Panc1 (cell line): ENCODE measurements around the gene STRA6. TPM values are rescaled to one million over a fixed set of nuclear protein-coding genes. Genes with fewer than 3 reads are reported as not detected.

Experiments used
- ATAC-seq: fragments of 200-7000 bp; cut with Tn5 transposase; 2 replicates; pipeline ENCODE4 v1.9.1; 2020; ENCODE audit warnings: mild to moderate bottlenecking, moderate library complexity
- BruUV-seq: library from RNA; stranded (reverse); fragments of 400-500 nt; replicated peaks from 2 replicates; lab custom pipeline; 2021; lab: Mats Ljungman, UMichigan
- CTCF ChIA-PET: fragments of 300-600 bp; sonication (Branson Sonifier 250); formaldehyde crosslinking; loops from one replicate; lab custom pipeline; 2022; ENCODE audit warnings: antibody characterized with exemption; lab: Charles Lee
- POLR2A ChIA-PET: fragments of 300-600 bp; sonication (Branson Sonifier 250); formaldehyde crosslinking; loops from one replicate; lab custom pipeline; 2022; ENCODE audit warnings: antibody characterized with exemption; lab: Charles Lee
- DNase-seq: peaks from one replicate; pipeline ENCODE4 v3.0.0-alpha.2; 2010; ENCODE audit warnings: low read depth, low spot score
- H3K27ac ChIP-seq: 2 replicates; pipeline ENCODE4 v1.5.1; 2011; ENCODE audit warnings: mild to moderate bottlenecking, low read length, inconsistent platforms
- H3K27me3 ChIP-seq: fragments of 200-500 bp; sonication (Bioruptor generic); 2 replicates; pipeline ENCODE4 v1.6.0; 2014; ENCODE audit warnings: low read length, inconsistent platforms; ENCODE audit not compliant: control insufficient read depth, insufficient read depth
- H3K36me3 ChIP-seq: fragments of 200-500 bp; sonication (Bioruptor generic); 2 replicates; pipeline ENCODE4 v1.5.1; 2014; ENCODE audit warnings: inconsistent platforms, mild to moderate bottlenecking, low read length, moderate library complexity; ENCODE audit not compliant: control insufficient read depth, insufficient read depth
- H3K4me1 ChIP-seq: 2 replicates; pipeline ENCODE4 v1.5.1; 2011; ENCODE audit warnings: inconsistent platforms, mild to moderate bottlenecking, low read length, moderate library complexity; ENCODE audit not compliant: control insufficient read depth, insufficient read depth
- H3K4me3 ChIP-seq, 2 experiments: 2 replicates each; pipeline ENCODE4 v1.5.1; 2011 to 2012; ENCODE audit warnings: low read depth in 2 of 2, low read length in 2 of 2, mild to moderate bottlenecking in 2 of 2, inconsistent platforms in 1 of 2, moderate library complexity in 1 of 2
- H3K9me3 ChIP-seq: fragments of 200-500 bp; sonication (Bioruptor generic); 2 replicates; pipeline ENCODE4 v1.5.1; 2014; ENCODE audit warnings: low read depth, mild to moderate bottlenecking, inconsistent platforms, low read length, moderate library complexity; ENCODE audit not compliant: control insufficient read depth, insufficient read depth
- POLR2AphosphoS5 ChIP-seq: IDR thresholded peaks from 2 replicates; pipeline ENCODE4 v1.6.1; 2012; ENCODE audit warnings: mild to moderate bottlenecking, low read depth, low read length, moderate library complexity
- SIN3A ChIP-seq: IDR thresholded peaks from 2 replicates; pipeline ENCODE4 v1.6.1; 2012; ENCODE audit warnings: low read depth, mild to moderate bottlenecking, low read length, moderate library complexity, borderline replicate concordance; ENCODE audit not compliant: insufficient read depth
- TCF7L2 ChIP-seq: IDR thresholded peaks from 2 replicates; pipeline ENCODE4 v1.6.1; 2011; ENCODE audit warnings: mild to moderate bottlenecking, low read depth, low read length, inconsistent platforms
- in situ Hi-C: cut with HindIII; loops from 2 replicates; pipeline ENCODE4 v1.10.0; 2016; ENCODE audit warnings: low sequenced_read_pairs, low pct_unique_long_range_greater_than_20kb
- intact Hi-C: fragments of 100-400 bp; cut with micrococcal nuclease; formaldehyde crosslinking; loops from one replicate; pipeline ENCODE4 v1.10.0; 2022; ENCODE audit not compliant: unreplicated experiment
- total RNA-seq: library from RNA; stranded (reverse); gene quantifications from one replicate; pipeline ENCODE4 v1.2.1, GENCODE V29; 2021; ENCODE audit not compliant: unreplicated experiment
- TF ChIP-seq, protein P1 (sequence below), 2 experiments: IDR thresholded peaks; 2 replicates each; pipeline ENCODE4 v1.6.1; 2011 to 2012; ENCODE audit warnings: low read depth in 2 of 2, control low read depth in 1 of 2, low read length in 1 of 2, mild to moderate bottlenecking in 1 of 2, moderate library complexity in 1 of 2; ENCODE audit not compliant: insufficient read depth in 1 of 2
- TF ChIP-seq, protein P2 (sequence below): fragments of 450-650 bp; IDR thresholded peaks from 2 replicates; pipeline ENCODE4 v1.5.1; 2017; ENCODE audit warnings: mild to moderate bottlenecking

STRA6 gene
- total RNA-seq, 1 experiment from 2014 or later: 1.1 TPM

DNA sequence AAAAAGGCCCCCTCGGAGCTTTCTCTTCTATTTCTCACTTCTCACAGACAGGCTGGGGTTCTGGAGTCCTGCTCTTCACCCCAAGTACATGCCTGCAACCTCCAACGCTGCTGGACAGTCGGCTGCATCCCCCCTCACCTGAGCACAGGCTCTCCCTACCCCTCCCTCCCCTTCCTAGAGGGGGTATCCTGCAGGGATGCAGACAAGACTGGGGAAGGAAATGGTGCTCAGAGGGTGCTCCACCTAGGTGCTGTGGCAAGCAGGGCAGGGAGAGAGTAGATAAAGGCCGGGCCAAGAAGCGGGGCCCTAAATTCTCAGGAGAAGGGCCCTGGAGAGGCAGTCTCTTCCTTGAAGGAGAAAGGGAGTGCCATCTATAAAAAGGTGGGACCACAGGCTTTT lies 7.0 kb upstream of the STRA6 start:
- H3K36me3 ChIP-seq: no peaks in the 10 kb centered on the region
- ATAC-seq (0 out of 2 replicates have a peak, but pooled peaks have one; percentile 17), DNase-seq (no peak)
- no TSS peak for BruUV-seq
- no peak overlapping the region for H3K27ac ChIP-seq
- in situ Hi-C loops: no loop called here
- H3K4me1 ChIP-seq: peaks cover 4% of the 10 kb centered on the region; the same call in 1 of the 2 replicates
- H3K4me3 ChIP-seq: no peak overlapping the region
- no peaks in the 10 kb centered on the region for H3K27me3 ChIP-seq
- CTCF ChIA-PET: interaction anchor here (1.5 kb wide), 1 partner anchor 81 kb away, joined by 4 read pairs; no protein-coding TSS in a partner anchor
- H3K9me3 ChIP-seq: no peaks in the 10 kb centered on the region
- POLR2A ChIA-PET: no interaction called here
- TF ChIP-seq POLR2AphosphoS5 (no peak), TCF7L2 (no peak), SIN3A (no peak)
- TF ChIP-seq, protein P1, sequence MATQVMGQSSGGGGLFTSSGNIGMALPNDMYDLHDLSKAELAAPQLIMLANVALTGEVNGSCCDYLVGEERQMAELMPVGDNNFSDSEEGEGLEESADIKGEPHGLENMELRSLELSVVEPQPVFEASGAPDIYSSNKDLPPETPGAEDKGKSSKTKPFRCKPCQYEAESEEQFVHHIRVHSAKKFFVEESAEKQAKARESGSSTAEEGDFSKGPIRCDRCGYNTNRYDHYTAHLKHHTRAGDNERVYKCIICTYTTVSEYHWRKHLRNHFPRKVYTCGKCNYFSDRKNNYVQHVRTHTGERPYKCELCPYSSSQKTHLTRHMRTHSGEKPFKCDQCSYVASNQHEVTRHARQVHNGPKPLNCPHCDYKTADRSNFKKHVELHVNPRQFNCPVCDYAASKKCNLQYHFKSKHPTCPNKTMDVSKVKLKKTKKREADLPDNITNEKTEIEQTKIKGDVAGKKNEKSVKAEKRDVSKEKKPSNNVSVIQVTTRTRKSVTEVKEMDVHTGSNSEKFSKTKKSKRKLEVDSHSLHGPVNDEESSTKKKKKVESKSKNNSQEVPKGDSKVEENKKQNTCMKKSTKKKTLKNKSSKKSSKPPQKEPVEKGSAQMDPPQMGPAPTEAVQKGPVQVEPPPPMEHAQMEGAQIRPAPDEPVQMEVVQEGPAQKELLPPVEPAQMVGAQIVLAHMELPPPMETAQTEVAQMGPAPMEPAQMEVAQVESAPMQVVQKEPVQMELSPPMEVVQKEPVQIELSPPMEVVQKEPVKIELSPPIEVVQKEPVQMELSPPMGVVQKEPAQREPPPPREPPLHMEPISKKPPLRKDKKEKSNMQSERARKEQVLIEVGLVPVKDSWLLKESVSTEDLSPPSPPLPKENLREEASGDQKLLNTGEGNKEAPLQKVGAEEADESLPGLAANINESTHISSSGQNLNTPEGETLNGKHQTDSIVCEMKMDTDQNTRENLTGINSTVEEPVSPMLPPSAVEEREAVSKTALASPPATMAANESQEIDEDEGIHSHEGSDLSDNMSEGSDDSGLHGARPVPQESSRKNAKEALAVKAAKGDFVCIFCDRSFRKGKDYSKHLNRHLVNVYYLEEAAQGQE (IDR thresholded peaks at IDR 0.05; ENCODE audit: insufficient read depth in 1 of 2, low read depth in 2 of 2, low read length in 1 of 2): no peak
- TF ChIP-seq, protein P2, sequence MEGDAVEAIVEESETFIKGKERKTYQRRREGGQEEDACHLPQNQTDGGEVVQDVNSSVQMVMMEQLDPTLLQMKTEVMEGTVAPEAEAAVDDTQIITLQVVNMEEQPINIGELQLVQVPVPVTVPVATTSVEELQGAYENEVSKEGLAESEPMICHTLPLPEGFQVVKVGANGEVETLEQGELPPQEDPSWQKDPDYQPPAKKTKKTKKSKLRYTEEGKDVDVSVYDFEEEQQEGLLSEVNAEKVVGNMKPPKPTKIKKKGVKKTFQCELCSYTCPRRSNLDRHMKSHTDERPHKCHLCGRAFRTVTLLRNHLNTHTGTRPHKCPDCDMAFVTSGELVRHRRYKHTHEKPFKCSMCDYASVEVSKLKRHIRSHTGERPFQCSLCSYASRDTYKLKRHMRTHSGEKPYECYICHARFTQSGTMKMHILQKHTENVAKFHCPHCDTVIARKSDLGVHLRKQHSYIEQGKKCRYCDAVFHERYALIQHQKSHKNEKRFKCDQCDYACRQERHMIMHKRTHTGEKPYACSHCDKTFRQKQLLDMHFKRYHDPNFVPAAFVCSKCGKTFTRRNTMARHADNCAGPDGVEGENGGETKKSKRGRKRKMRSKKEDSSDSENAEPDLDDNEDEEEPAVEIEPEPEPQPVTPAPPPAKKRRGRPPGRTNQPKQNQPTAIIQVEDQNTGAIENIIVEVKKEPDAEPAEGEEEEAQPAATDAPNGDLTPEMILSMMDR: no peak
- intact Hi-C loops: no loop called here

DNA sequence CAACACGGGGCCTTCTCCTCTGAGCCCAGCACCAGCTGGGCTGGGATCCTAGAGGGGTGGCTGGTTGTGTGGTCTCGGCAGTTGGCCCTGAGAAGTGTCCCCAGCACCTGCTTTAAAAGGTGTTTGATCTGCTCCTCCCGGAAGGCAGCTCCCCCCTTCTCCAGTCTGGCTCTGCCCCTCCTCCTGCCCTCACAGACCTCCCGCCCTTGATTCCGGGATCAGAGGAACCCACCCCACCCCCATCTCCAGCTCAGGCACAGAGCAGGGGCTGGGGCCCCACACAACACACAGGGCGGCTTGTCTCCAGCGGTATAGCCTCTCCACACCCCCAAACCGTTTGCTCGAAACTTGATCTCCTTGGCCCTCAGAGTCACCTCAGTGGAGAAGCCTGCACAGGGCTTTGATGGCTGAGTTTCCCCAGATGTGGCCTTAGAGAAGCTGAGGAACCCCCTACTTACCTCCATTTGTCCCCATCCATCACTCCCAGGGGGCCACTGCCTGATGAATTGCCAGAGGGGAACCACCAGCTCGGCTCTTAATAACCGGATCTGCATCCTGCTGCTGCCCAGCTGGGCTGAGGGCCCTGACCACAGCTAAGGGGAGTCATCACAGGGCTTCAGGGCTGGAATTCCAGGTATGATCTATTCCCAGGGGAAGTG lies 6.4 kb upstream of the STRA6 start:
- DNase-seq (no peak), ATAC-seq (no peak)
- Histone ChIP-seq H3K36me3 (no peaks in the 10 kb centered on the region), H3K4me1 (peaks cover 5% of the 10 kb centered on the region), H3K9me3 (no peaks in the 10 kb centered on the region), H3K4me3 (no peak overlapping the region), H3K27ac (no peak overlapping the region), H3K27me3 (no peaks in the 10 kb centered on the region)
- in situ Hi-C loops (no loop called here), intact Hi-C loops (no loop called here)
- ChIA-PET POLR2A (no interaction called here), CTCF (interaction anchor here (1.5 kb wide), 1 partner anchor 81 kb away, joined by 4 read pairs; no protein-coding TSS in a partner anchor)
- BruUV-seq: no TSS peak
- TF ChIP-seq TCF7L2: no peak
- TF ChIP-seq, protein P2: no peak
- TF ChIP-seq, protein P1 (IDR thresholded peaks at IDR 0.05; ENCODE audit: insufficient read depth in 1 of 2, low read depth in 2 of 2, low read length in 1 of 2): no peak
- TF ChIP-seq POLR2AphosphoS5: no peak
- no peak for TF ChIP-seq SIN3A
